ENCODE data around the gene CNOT8. TPM values are rescaled to one million over a fixed set of nuclear protein-coding genes. Genes with fewer than 3 reads are reported as not detected.
A peak's percentile ranks its signal among the peaks of the same experiment; 100 is the strongest.

CNOT8 gene
- total and polyA plus RNA-seq, 9 of the 15 experiments (the other 6 are each of a cell fraction or from before 2014, with no cell fraction given), result 15.2 to 68.9 (median 52.1) TPM

DNA sequence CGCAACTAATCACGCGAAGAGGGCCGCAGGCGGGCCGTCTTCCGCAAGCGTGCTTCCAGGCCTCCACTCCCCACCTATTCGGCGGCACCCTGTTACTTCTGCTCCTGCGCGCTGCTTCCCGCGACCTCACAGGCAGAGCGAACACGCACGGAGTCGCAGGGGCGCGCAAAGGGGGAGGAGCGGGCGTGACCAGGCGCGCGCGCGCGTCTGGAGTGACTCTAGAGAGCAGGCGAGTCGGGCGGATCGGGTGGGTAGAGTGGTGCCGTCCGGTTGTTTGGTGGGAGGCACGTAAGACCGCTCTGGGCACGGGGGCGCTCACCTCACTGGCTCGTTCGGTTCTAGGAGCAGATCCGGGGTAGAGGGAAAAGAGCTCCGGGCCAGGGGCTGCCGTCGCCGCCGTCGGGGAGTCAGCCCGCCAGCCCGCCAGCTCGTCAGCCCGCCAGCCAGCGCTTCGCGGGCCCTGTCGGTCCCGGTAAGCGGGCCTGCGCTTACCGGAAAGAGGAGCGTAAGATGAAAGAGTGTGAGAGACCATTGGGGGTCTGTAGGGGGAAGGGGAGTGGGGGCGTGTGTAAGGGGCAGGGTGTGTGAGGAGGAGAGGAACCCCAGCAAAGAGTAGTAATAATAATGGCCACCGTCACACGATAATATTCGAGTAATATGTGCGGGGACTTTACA is at the start of gene CNOT8 (continued):
- TF ChIP-seq, protein P1, sequence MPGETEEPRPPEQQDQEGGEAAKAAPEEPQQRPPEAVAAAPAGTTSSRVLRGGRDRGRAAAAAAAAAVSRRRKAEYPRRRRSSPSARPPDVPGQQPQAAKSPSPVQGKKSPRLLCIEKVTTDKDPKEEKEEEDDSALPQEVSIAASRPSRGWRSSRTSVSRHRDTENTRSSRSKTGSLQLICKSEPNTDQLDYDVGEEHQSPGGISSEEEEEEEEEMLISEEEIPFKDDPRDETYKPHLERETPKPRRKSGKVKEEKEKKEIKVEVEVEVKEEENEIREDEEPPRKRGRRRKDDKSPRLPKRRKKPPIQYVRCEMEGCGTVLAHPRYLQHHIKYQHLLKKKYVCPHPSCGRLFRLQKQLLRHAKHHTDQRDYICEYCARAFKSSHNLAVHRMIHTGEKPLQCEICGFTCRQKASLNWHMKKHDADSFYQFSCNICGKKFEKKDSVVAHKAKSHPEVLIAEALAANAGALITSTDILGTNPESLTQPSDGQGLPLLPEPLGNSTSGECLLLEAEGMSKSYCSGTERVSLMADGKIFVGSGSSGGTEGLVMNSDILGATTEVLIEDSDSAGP (CRISPR knock-in tag; IDR thresholded peaks at IDR 0.05), result no peak
- no peak for TF ChIP-seq ZNF436 (CRISPR knock-in tag; IDR thresholded peaks at IDR 0.05)
- TF ChIP-seq ZNF780A (CRISPR knock-in tag; IDR thresholded peaks at IDR 0.05), result no peak
- no peak for TF ChIP-seq ARHGAP35 (IDR thresholded peaks at IDR 0.05; ENCODE audit: partially characterized antibody)
- no peak for TF ChIP-seq NUFIP1 (IDR thresholded peaks at IDR 0.05; ENCODE audit: partially characterized antibody)
- TF ChIP-seq CBFA2T2 (conservative IDR thresholded peaks at IDR 0.05), result no peak
- TF ChIP-seq, protein P2, sequence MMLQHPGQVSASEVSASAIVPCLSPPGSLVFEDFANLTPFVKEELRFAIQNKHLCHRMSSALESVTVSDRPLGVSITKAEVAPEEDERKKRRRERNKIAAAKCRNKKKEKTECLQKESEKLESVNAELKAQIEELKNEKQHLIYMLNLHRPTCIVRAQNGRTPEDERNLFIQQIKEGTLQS (IDR thresholded peaks at IDR 0.05), result no peak
- TF ChIP-seq, protein P2 (CRISPR knock-in tag; conservative IDR thresholded peaks at IDR 0.05), result no peak
- TF ChIP-seq SMAD1 (IDR thresholded peaks at IDR 0.05; ENCODE audit: low read depth, low read length, partially characterized antibody), result peak; percentile 11
- TF ChIP-seq, protein P3, sequence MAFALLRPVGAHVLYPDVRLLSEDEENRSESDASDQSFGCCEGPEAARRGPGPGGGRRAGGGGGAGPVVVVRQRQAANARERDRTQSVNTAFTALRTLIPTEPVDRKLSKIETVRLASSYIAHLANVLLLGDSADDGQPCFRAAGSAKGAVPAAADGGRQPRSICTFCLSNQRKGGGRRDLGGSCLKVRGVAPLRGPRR (CRISPR knock-in tag; IDR thresholded peaks at IDR 0.05), result no peak
- TF ChIP-seq, protein P4, sequence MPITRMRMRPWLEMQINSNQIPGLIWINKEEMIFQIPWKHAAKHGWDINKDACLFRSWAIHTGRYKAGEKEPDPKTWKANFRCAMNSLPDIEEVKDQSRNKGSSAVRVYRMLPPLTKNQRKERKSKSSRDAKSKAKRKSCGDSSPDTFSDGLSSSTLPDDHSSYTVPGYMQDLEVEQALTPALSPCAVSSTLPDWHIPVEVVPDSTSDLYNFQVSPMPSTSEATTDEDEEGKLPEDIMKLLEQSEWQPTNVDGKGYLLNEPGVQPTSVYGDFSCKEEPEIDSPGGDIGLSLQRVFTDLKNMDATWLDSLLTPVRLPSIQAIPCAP (CRISPR knock-in tag; IDR thresholded peaks at IDR 0.05; ENCODE audit: borderline replicate concordance), result 0 out of 2 replicates have a peak, but pooled peaks have one; percentile 28
- peak; percentile 98 for TF ChIP-seq SP2 (IDR thresholded peaks at IDR 0.05; ENCODE audit: extremely low read depth, low read depth, low read length, poor library complexity, severe bottlenecking)
- TF ChIP-seq HDGF (IDR thresholded peaks at IDR 0.05), result no peak
- peak; percentile 25 for TF ChIP-seq ATF7 (IDR thresholded peaks at IDR 0.05)
- no peak for TF ChIP-seq TCFL5 (CRISPR knock-in tag; conservative IDR thresholded peaks at IDR 0.05)
- TF ChIP-seq KLF6 (CRISPR knock-in tag; IDR thresholded peaks at IDR 0.05; ENCODE audit: borderline replicate concordance), result no peak
- TF ChIP-seq GABPB2 (CRISPR knock-in tag; conservative IDR thresholded peaks at IDR 0.05), result peak; percentile 76; the same call in 1 of the 2 replicates
- 0 out of 2 replicates have a peak, but pooled peaks have one; percentile 46 for TF ChIP-seq RHOXF2B (CRISPR knock-in tag; conservative IDR thresholded peaks at IDR 0.05)
- no peak for TF ChIP-seq TAF15 (IDR thresholded peaks at IDR 0.05; ENCODE audit: low read depth, low read length)
- TF ChIP-seq FUS (optimal IDR thresholded peaks at IDR 0.05; ENCODE audit: low read depth, low read length), result no peak
- TF ChIP-seq CAMTA2 (CRISPR knock-in tag; conservative IDR thresholded peaks at IDR 0.05), result no peak
- 0 out of 2 replicates have a peak, but pooled peaks have one; percentile 16 for TF ChIP-seq FOXJ2 (tag; IDR thresholded peaks at IDR 0.05)
- TF ChIP-seq NEUROD1 (IDR thresholded peaks at IDR 0.05; ENCODE audit: borderline replicate concordance, low read depth, low read length, partially characterized antibody), result no peak
- no peak for TF ChIP-seq THRA (IDR thresholded peaks at IDR 0.05)
- no peak for TF ChIP-seq PURB (CRISPR knock-in tag; IDR thresholded peaks at IDR 0.05; ENCODE audit: low read depth)
